ENCODE measurements around the gene MAP3K21.
A peak's percentile ranks its signal among the peaks of the same experiment; 100 is the strongest.

MAP3K21 gene

DNA sequence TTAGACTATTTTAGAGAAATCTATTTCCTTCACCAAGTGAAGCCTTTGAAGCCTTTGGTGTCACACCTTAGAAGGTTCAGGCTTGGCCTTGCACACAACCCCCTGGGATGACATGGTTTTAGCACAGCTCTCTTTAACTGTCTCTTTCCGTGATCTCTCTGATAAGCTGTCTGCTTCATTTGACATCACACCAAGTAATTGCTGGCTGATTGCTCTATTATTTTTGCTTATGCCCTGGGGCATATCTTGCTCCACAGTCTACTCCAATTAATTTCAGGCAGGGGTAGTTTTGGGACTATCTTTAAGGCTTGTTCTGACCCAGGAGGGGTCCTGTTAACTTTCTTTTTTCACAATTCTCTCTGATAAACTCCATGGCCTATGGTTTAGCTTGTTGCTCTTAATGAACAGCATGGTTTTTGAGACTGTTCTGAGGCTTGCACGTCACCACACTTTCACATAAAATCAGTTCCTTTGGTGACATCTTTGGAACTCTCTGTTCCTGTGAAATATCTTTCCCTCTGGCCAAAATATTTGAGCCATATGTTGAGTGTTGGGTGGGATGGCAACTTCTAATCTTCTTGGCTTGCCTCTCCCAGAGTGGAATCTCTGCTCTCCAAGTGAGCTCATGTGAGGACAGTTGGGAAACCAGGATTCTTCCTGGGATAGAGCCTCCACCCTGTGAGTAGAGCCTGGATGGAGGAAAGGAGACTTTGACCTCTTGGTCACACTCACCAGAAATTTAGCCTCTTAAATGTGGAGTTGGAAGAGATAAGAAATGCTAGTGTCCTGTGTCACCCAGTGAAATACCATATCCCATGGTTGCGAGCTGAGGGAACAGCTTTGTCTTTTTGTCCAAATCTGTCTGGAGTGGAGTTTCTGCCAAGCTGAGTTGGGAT lies 63.6 kb downstream of the MAP3K21 start:
- H3K4me3 ChIP-seq (replicated peaks in 1 of 2; ENCODE audit: low read depth in 2 of 2, low read length in 2 of 2) = no peak overlapping the region
- no peak for DNase-seq (ENCODE audit: low read depth in 2 of 2)
- TF ChIP-seq, protein P1, sequence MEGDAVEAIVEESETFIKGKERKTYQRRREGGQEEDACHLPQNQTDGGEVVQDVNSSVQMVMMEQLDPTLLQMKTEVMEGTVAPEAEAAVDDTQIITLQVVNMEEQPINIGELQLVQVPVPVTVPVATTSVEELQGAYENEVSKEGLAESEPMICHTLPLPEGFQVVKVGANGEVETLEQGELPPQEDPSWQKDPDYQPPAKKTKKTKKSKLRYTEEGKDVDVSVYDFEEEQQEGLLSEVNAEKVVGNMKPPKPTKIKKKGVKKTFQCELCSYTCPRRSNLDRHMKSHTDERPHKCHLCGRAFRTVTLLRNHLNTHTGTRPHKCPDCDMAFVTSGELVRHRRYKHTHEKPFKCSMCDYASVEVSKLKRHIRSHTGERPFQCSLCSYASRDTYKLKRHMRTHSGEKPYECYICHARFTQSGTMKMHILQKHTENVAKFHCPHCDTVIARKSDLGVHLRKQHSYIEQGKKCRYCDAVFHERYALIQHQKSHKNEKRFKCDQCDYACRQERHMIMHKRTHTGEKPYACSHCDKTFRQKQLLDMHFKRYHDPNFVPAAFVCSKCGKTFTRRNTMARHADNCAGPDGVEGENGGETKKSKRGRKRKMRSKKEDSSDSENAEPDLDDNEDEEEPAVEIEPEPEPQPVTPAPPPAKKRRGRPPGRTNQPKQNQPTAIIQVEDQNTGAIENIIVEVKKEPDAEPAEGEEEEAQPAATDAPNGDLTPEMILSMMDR (IDR thresholded peaks at IDR 0.05; ENCODE audit: low read depth, low read length) = no peak

DNA sequence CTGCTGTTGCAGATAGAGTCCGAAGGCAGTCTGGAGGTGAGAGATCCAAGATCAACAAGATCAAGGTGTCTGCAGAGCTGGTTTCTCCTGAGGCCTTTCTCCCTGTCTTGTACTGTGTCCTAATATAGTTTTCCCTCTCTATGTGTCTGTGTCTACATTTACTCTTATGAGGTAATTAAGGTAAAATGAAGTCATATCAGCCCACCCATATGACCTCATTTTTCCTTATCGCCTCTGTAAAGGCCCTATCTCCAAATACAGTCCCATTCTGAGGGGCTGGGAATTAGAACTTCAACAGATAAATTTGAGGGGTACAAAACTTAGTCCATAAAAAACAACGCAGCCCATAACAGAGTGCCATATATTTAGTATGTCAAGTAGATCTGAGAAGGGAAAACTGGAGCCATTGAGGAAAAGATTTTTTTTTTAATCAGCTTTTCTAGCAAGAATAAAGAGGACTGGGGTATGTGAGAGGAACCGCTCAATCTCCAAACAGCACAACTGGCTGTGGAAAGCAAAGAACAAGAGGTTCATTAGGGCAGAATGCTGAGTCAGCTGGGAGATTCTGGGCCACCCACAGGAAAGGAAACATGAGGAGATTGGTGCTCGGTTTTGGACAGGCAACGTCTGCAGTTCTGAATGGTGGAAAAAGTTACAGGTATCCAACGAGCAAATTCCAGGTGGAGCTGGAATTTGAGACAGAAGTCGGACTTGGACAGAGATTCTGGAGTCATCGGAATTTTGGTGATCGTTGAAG lies 65.7 kb downstream of the MAP3K21 start:
- TF ChIP-seq, protein P1 (IDR thresholded peaks at IDR 0.05; ENCODE audit: low read depth, low read length) = no peak
- DNase-seq (ENCODE audit: low read depth in 2 of 2) = no peak
- no peak overlapping the region for H3K4me3 ChIP-seq (replicated peaks in 1 of 2; ENCODE audit: low read depth in 2 of 2, low read length in 2 of 2)

DNA sequence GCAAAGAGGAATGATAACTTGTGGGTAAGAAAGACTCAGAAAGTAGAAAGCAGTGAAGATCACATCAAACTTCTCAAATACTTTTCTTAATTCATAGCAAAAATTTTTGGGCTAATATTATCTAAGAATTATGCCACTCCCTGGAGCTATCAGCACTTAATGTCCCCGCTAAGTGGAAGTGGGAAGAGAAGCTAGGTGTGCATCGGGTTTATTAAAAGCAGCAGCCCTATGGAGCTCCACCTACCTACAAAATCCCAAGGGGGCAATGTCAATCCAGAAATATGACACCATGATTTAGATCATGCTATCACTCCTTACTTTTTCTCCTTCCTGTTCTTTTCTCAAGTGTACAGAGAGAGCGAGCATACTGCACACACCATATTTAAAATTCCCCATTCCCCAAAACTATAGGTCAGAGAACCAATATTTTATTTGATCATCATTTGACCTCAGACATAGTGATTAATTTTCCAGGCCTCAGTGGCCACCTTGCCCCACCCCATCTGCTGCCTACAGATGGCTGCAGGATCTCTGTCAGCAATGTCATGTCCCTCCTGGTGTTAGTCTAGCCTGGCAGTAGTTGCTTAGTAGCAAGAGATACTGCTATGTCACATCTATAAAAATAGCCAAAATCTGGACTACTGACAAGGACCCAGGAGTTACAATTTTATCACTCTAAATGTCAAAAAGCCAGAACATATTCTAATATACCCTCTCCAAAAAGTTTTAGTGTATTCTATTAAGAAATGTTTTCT lies 66.6 kb downstream of the MAP3K21 start:
- H3K4me3 ChIP-seq (replicated peaks in 1 of 2; ENCODE audit: low read depth in 2 of 2, low read length in 2 of 2) = no peak overlapping the region
- no peak for DNase-seq (ENCODE audit: low read depth in 2 of 2)
- TF ChIP-seq, protein P1 (IDR thresholded peaks at IDR 0.05; ENCODE audit: low read depth, low read length) = no peak

DNA sequence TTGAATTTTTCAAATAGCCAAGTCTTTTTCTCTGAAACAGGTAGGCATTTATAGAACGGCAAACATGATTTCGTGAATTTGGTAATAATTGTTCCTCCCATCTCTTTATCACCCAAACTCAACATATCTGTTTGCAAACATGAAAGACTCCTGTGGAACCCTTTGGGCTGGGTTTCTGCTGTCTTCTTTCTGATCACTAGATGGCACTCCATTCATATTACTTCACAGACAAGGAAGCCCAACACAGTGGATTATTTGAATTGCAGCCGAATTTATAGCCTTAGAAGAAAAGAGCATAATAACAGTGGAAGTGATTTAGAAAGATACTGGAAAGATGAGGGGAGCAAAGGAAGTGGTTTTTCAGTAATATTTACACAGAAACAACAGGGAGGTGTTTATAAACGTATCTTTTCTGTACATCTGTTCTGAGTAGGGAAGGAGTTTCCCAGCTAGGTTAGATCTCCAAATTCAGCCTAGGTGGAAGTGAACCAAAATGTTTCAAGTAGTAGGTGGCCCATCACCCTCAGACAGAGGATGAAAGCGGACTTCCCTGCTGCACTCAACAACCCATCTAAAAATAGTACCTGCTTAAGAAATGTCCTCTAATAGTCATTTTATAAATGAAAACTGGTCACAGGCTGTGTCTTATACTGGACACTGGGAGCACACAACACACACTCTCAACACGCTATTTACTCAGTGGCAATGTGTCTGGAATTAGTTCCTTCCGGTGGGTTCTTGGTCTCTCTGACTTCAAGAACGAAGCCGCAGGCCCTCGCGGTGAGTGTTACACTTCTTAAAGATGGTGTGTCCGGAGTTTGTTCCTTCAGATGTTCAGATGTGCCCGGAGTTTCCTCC lies 67.6 kb downstream of the MAP3K21 start:
- TF ChIP-seq, protein P1 (IDR thresholded peaks at IDR 0.05; ENCODE audit: low read depth, low read length) = peak; percentile 72
- peak; percentile 66 to 69 for DNase-seq (ENCODE audit: low read depth in 2 of 2)

DNA sequence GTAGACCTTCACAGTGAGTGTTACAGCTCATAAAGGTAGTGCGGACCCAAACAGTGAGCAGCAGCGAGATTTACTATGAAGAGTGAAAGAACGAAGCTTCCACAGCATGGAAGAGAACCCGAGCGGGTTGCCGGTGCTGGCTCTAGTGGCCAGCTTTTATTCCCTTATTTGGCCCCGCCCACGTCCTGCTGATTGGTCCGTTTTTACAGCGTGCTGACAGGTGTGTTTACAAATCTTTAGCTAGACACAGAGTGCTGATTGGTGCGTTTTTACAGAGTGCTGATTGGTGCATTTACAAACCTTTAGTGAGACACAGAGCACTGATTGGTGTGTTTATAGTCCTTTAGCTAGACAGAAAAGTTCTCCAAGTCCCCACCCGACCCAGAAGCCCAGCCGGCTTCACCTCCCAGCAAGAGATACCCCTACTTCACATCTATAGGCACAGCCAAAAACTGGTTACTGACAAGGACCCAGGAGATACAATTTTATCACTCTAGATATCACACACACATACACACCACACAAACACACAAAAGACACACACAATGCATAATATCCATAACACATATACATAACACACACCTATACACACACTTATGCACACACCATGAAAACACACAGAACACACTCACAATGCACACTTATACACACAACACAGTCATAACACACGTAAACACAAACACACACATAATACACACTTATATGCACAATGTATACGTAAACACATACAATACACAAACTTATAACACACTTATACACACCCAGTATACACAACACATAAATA lies 68.5 kb downstream of the MAP3K21 start:
- no peak for DNase-seq (ENCODE audit: low read depth in 2 of 2)
- TF ChIP-seq, protein P1 (IDR thresholded peaks at IDR 0.05; ENCODE audit: low read depth, low read length) = no peak
- no peak overlapping the region for H3K4me3 ChIP-seq (replicated peaks in 1 of 2; ENCODE audit: low read depth in 2 of 2, low read length in 2 of 2)

More for the DNA sequence above, 67.6 kb downstream of the MAP3K21 start:
- H3K4me3 ChIP-seq (replicated peaks in 1 of 2; ENCODE audit: low read depth in 2 of 2, low read length in 2 of 2) = no peak overlapping the region
